Measurements from ENCODE around the gene CCDC134. TPM values are rescaled to one million over a fixed set of nuclear protein-coding genes. Genes with fewer than 3 reads are reported as not detected.

The CCDC134 gene
- total RNA-seq, 2 experiments from 2014 or later, result 14.4 to 15.8 TPM

DNA sequence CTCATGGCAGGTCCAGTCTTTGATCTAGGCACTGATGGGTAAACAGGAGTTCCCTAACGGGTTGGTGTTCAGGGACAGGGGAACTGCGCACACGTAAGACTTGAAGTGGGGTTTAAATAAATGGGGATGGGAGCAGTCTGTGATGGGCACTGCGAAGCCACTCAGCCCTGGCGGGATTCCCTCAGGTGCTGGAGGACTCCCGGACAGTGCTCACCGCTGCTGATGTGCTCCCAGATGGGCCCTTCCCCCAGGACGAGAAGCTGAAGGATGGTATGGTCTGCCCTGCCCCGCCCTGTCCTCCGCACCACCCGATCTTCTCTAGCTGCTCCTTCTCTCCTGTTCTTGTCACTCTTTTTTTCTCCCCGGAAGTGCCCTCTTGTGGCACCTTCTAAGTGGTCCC is 9.5 kb downstream of the CCDC134 start:
- Mint-ChIP-seq H3K36me3 (peaks cover 18% of the 10 kb centered on the region), H3K4me3 (no peak overlapping the region), H3K9me3 (no peaks in the 10 kb centered on the region), H3K27me3 (no peaks in the 10 kb centered on the region), H3K27ac (no peak overlapping the region), H3K4me1 (peaks cover 1% of the 10 kb centered on the region)
- no peak for DNase-seq

DNA sequence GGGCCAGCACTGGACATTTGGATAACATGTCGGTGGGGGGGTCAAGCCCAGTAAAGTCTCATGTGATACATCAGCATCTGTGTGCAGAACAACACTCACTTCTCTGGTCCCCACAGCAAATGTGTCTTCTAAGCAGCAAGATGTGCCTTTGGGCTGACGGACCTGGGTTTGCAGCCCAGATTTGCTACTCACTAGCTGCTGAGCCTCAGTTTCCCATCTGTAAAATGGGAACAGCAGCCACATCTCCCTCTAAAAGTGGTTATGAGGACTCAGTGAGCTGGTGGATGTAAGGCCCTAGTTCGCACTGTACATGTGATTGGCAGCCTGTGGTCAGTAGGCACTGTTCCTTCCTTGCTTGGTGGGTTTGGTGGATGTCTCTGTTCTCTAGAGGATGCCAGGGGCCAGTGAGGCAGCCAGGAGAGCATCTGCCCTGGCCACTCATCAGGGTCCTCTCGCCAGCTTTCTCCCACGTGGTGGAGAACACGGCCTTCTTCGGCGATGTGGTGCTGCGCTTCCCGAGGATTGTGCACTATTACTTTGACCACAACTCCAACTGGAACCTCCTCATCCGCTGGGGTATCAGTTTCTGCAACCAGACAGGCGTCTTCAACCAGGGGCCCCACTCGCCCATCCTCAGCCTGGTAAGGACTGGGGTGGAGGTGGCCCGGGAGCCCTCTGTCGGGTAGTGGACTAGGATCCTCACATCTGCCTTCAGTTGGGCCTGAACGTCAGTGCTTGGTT is 12.5 kb downstream of the CCDC134 start:
- DNase-seq, result no peak
- no peaks in the 10 kb centered on the region for H3K4me1 Mint-ChIP-seq
- H3K27ac Mint-ChIP-seq, result no peak overlapping the region
- no peak overlapping the region for H3K4me3 Mint-ChIP-seq
- H3K27me3 Mint-ChIP-seq, result no peaks in the 10 kb centered on the region
- peaks cover 18% of the 10 kb centered on the region for H3K36me3 Mint-ChIP-seq
- H3K9me3 Mint-ChIP-seq, result no peaks in the 10 kb centered on the region

DNA sequence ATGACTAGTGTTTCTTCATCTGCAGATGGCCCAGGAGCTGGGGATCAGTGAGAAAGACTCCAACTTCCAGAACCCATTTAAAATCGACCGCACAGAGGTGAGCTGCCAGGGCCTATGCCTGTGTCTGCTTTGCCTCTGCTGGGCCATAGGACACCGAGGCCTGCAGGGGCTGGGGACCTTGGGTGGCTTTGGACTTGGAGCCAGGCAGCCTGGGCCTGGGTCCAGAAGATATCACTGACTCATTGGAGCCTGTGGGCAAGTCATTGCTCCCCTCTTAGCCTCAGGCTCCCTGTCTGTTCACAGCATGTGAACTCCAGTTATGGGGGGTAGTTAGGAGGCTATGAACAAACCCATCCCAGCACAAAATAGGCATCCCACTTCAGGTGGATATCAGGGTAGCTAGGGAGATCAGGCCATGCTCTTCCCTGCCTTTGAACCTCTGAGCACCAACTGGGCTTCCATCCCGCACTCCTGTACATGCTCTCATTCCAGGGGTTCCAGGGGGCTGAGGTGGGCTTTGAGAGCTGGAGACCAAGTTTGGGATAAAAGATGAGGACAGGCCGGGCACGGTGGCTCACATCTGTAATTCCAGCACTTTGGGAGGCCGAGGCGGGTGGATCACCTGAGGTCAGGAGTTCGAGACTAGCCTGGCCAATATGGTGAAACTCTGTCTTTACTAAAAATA is 13.4 kb downstream of the CCDC134 start:
- H3K36me3 Mint-ChIP-seq, result peaks cover 17% of the 10 kb centered on the region
- H3K4me1 Mint-ChIP-seq, result no peaks in the 10 kb centered on the region
- H3K27ac Mint-ChIP-seq, result no peak overlapping the region
- no peaks in the 10 kb centered on the region for H3K27me3 Mint-ChIP-seq
- H3K9me3 Mint-ChIP-seq, result no peaks in the 10 kb centered on the region
- no peak for DNase-seq
- H3K4me3 Mint-ChIP-seq, result no peak overlapping the region

DNA sequence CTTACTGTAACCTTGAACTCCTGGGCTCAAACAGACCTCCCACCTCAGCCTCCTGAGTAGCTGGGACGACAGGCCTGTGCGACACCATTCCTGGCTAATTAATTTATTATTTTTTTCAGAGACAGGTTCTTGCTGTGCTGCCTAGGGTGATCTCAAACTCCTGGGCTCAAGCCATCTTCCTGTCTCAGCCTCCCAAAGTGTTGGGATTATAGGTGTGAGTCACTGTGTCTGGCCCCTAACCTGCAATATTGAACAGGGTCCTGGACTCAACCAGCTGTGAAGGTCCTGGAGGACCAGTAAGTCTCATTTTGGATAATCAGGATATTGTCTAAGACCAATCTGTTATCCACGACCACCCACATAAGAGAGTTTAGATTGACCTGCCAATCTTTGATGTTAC is 15.2 kb downstream of the CCDC134 start:
- H3K27ac Mint-ChIP-seq, result no peak overlapping the region
- H3K27me3 Mint-ChIP-seq, result no peaks in the 10 kb centered on the region
- H3K4me1 Mint-ChIP-seq, result no peaks in the 10 kb centered on the region
- DNase-seq, result no peak
- peaks cover 8% of the 10 kb centered on the region for H3K36me3 Mint-ChIP-seq
- H3K9me3 Mint-ChIP-seq, result no peaks in the 10 kb centered on the region
- H3K4me3 Mint-ChIP-seq, result no peak overlapping the region

DNA sequence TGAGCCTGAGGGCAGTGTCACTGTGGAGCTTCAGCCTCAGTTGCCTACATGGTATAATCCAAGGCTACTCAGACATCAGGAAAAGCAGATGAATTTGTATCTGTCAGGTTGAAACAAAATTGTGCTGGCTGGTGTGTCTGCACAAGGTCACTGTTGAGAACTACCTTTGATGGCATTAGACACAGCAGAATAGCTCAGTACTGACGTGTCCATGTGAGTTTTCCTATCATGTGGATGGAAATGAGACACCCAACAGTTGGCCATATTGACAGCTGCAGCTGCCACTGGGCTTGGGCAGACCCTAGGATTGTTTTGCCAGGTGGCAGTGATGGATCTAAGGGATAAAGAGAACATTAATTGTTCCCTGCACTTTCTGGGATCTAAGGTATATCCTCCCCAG is 15.8 kb downstream of the CCDC134 start:
- H3K4me1 Mint-ChIP-seq, result no peaks in the 10 kb centered on the region
- H3K36me3 Mint-ChIP-seq, result peaks cover 8% of the 10 kb centered on the region
- H3K27me3 Mint-ChIP-seq, result no peaks in the 10 kb centered on the region
- no peak for DNase-seq
- no peaks in the 10 kb centered on the region for H3K9me3 Mint-ChIP-seq
- H3K4me3 Mint-ChIP-seq, result no peak overlapping the region
- H3K27ac Mint-ChIP-seq, result no peak overlapping the region

DNA sequence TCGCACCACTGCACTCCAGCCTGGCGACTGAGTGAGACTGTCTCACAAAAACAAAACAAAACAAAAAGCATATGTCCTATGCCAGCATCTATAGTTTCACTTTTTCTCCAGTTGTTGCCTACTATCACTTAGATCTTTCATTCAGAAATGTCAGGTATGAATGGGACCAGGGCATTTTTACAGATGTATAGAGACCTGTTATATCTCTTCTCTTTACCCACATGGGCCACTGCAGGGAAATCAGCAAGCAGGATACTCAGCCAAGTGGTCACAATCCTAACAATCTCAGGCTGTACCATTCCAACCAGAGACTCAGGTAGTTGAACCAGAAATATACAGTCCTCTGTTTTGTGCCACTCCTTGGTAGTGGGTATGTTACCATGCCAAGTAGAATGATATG is 16.4 kb downstream of the CCDC134 start:
- peaks cover 8% of the 10 kb centered on the region for H3K36me3 Mint-ChIP-seq
- H3K4me3 Mint-ChIP-seq, result no peak overlapping the region
- no peaks in the 10 kb centered on the region for H3K27me3 Mint-ChIP-seq
- H3K27ac Mint-ChIP-seq, result no peak overlapping the region
- no peak for DNase-seq
- peaks cover 5% of the 10 kb centered on the region for H3K4me1 Mint-ChIP-seq
- H3K9me3 Mint-ChIP-seq, result no peaks in the 10 kb centered on the region

DNA sequence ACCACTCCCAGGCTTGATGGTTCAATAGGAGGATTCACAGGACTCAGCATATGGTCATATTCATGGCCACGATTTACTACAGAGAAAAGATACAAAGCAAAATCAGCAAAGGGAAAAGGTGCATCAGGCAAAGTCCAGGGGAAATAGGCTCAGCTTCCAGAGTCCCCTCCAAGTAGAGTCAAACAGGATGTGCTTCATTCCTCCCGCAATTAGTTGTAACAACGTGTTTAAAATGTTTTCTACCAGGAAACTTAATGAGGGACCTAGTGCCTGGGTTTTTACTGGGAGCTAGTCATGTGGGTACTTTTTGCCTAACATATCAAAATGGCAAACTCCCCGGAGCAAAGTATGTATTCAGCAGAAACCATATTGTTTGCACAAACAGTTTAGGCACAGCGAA is 17.5 kb downstream of the CCDC134 start:
- Mint-ChIP-seq H3K4me3 (no peak overlapping the region), H3K9me3 (no peaks in the 10 kb centered on the region), H3K27me3 (no peaks in the 10 kb centered on the region), H3K4me1 (peaks cover 14% of the 10 kb centered on the region), H3K27ac (no peak overlapping the region), H3K36me3 (peaks cover 8% of the 10 kb centered on the region)
- no peak for DNase-seq

DNA sequence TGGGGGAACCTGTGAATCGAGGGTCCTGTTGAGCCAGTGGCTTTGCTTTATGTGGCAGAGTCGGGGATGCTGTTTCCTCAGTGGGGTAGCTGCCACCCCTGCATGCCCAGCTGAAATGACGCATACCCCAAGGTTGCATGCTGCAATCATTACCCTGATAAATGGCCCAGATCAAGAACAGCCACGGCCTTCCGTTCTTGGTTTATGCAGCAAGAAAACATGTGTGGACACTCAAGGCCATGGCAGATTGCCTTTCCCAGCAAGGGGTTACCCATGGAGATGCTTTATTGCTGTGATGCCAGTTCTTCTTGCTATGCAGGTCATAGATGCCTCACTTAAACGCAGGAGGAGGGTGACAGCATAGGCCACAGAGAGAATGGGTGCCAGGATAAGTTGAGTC is 18.1 kb downstream of the CCDC134 start:
- Mint-ChIP-seq H3K27me3 (no peaks in the 10 kb centered on the region), H3K4me1 (peaks cover 14% of the 10 kb centered on the region), H3K27ac (no peak overlapping the region), H3K4me3 (no peak overlapping the region), H3K36me3 (peaks cover 8% of the 10 kb centered on the region), H3K9me3 (no peaks in the 10 kb centered on the region)
- DNase-seq, result no peak

DNA sequence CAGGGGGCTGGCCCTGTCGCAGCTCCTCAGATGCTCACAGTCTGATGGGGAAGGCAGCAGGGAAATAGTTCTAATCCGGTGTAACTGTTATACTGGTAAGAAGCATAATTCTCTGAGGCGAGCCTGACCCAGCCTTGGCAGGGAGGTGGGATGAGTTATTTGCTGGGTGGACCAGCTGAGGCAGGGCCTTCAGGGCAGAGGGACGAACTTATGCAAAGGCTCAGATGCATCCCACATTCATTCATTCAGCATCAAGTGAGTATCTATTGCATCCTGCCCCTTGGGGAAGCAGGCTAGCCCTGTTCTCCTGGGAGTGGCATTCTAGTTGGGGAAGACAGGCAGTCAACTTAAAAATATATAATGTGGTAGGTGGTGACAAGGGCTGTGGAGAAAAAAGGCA is 18.8 kb downstream of the CCDC134 start:
- DNase-seq, result no peak
- Mint-ChIP-seq H3K4me3 (no peak overlapping the region), H3K27me3 (no peaks in the 10 kb centered on the region), H3K36me3 (peaks cover 8% of the 10 kb centered on the region), H3K27ac (no peak overlapping the region), H3K4me1 (peaks cover 14% of the 10 kb centered on the region), H3K9me3 (no peaks in the 10 kb centered on the region)

DNA sequence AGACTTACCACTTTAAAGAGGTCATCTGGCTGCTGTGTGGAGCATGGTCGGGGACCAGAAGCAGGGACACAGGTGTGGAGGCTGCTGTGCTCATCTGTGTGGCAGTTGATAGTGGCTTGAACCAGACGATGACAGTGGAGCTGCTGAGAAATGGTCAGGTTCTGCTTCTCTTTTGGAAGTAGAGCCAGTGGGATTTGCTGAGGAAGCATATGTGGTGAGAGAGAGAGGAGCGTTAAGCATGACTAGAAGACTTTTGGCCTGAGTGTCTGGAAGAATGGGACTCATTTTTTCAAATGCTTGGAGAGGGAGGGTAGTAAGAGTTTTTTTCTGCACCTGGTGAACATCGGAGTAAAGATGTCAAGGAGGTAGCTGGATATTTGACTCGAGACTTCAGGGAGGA is 20.0 kb downstream of the CCDC134 start:
- no peak for DNase-seq
- Mint-ChIP-seq H3K4me1 (peaks cover 14% of the 10 kb centered on the region), H3K27me3 (no peaks in the 10 kb centered on the region), H3K36me3 (peaks cover 4% of the 10 kb centered on the region), H3K27ac (no peak overlapping the region), H3K4me3 (no peak overlapping the region), H3K9me3 (no peaks in the 10 kb centered on the region)

DNA sequence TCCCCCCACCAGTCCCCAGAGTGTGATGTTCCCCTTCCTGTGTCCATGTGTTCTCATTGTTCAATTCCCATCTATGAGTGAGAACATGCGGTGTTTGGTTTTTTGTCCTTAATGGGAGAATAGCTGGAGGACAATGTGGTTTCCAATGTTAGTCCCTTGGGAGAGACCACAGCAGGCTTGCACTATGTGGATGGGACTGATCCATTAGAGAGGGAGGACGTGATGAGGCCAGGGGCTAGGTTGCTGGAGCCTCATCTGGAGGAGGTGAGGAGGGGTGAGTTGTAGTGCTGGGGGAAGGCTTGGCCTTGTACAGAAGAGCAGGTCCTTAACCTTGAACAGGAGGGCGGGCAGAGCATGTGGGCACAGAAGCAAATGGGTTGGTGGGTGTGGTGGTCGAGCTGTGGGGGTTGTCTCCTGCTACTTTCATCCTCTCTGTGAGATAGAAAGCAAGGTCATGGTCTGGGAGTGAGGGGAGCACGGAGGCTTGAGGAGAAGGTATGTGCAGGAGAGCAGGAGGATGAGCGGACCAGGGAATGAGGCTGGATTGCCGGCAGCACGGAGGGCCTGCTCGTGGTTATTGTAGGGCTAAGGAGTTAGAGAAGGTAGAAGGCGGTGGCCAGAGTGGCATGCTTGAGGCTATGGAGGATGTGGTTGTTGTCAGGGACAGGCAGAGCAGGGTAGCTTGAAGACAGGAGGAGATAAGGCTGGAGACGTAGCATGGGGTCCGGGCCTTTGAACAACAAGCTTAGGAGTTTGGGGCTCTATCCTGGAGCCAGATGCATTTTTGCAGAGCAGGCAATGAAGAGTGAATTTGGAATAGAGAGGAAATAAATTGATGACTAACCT is 21.2 kb downstream of the CCDC134 start:
- Mint-ChIP-seq H3K27me3 (no peaks in the 10 kb centered on the region), H3K4me1 (peaks cover 14% of the 10 kb centered on the region), H3K36me3 (peaks cover 6% of the 10 kb centered on the region), H3K9me3 (no peaks in the 10 kb centered on the region), H3K4me3 (no peak overlapping the region), H3K27ac (peak overlapping the region; percentile 80)
- DNase-seq, result no peak

DNA sequence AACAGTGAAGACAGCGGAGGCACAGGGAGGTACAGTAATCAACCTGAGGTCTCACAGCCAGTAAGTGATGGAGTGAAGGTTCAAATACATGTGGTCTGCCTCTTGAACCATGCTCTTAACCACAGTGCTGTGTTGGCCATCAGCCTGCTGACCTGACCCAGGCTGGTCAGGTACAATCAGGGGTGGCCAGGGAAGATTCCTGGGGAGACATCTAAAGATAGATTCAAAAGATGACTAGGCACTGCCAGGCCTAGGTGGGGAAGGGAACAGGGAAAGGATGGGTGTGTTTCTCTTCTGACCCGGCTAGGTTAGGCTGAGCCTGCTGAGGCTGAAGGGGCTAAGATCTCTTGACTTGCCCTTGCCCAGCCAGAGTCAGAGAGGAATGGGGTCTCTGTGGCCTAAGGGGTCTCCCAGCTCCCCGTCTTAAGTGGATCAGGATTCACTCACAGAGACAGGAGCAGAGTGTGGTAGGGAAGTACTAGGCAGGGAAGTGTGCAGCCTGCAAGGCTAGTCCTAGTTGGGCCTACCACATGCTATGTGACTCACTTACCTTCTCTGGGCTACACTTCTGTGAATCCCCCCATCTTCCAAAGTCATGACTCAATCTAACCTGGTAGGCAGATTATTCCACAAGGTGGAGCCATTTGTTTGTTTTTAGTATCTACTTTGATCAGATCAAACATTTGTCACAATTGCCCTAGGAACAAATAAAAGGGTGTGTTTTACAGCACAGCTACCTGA is 22.0 kb downstream of the CCDC134 start:
- no peak overlapping the region for H3K4me3 Mint-ChIP-seq
- DNase-seq, result peak; percentile 50

DNA sequence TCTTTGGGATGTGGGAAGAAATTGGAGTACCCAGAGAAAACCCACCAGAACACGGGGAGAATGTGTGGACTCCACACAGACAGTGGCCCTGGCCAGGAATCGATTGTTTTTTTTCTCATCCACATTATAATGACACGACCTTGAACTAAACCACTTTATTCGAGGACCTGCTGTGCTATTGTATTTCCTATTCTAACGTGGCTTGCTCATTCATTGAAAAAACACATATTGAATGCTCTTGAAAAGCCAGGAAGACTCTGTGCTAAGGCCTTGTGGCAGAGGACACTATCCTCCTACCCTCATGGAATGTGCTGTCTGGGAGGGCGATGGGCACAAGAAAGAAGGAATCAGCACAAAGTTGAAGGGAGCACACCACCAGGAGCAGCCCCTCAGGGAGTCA is 23.3 kb downstream of the CCDC134 start:
- Mint-ChIP-seq H3K36me3 (peaks cover 7% of the 10 kb centered on the region), H3K9me3 (no peaks in the 10 kb centered on the region), H3K27ac (no peak overlapping the region), H3K4me3 (no peak overlapping the region), H3K27me3 (no peaks in the 10 kb centered on the region), H3K4me1 (peaks cover 14% of the 10 kb centered on the region)
- no peak for DNase-seq

More for the DNA sequence above, 22.0 kb downstream of the CCDC134 start:
- peak overlapping the region; percentile 80 for H3K27ac Mint-ChIP-seq
- peaks cover 6% of the 10 kb centered on the region for H3K36me3 Mint-ChIP-seq
- no peaks in the 10 kb centered on the region for H3K27me3 Mint-ChIP-seq
- peaks cover 14% of the 10 kb centered on the region for H3K4me1 Mint-ChIP-seq
- no peaks in the 10 kb centered on the region for H3K9me3 Mint-ChIP-seq

DNA sequence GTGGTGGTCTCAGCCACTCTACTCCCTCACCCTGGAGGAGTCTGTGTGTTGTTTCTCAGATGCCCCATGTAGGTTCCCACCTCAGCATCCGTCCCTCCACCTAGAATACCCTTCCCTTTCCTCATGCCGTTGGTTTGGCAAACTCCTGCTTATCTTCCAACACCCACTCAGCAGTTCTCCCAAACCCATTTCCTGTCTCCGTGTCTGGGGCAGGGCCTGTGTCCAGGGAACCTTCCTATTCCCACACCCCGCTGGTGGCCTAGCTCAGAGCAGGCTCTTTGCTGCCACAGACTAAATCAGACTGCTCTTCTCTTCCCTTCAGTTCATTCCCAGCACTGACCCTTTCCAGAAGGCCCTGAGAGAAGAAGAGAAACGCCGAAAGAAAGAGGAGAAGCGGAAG is 24.9 kb downstream of the CCDC134 start:
- no peaks in the 10 kb centered on the region for H3K27me3 Mint-ChIP-seq
- no peak overlapping the region for H3K27ac Mint-ChIP-seq
- H3K4me3 Mint-ChIP-seq, result no peak overlapping the region
- peaks cover 10% of the 10 kb centered on the region for H3K36me3 Mint-ChIP-seq
- H3K9me3 Mint-ChIP-seq, result no peaks in the 10 kb centered on the region
- H3K4me1 Mint-ChIP-seq, result peaks cover 14% of the 10 kb centered on the region
- no peak for DNase-seq

DNA sequence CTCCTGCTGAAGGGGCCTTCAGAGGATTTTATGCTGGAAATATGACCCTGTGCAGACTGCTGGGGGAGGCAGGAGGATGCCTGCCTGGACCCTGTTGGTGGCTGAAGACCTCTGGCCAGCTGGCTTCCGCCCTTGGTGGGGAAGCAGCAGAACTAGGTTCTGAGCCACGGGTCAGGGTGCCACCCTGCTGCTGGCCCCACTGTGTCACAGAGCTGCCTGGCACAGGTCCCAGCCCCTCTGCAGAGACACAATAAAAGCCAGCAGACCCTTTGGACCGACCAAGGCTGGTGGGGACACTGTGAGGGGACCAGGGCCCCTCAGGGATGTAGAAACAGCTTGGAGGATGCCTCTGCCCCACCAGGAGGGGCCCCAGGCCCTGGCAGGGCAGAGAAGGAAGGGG is 25.5 kb downstream of the CCDC134 start:
- H3K4me1 Mint-ChIP-seq, result peaks cover 14% of the 10 kb centered on the region
- H3K36me3 Mint-ChIP-seq, result peaks cover 10% of the 10 kb centered on the region
- H3K27me3 Mint-ChIP-seq, result no peaks in the 10 kb centered on the region
- H3K4me3 Mint-ChIP-seq, result no peak overlapping the region
- H3K27ac Mint-ChIP-seq, result no peak overlapping the region
- DNase-seq, result no peak
- no peaks in the 10 kb centered on the region for H3K9me3 Mint-ChIP-seq
